IPS DF 6.9 (cell line): ENCODE data around the gene GPRC5D.

Experiments used
- DNase-seq: peaks from one replicate; pipeline ENCODE4 v3.0.0-alpha.2; 2013; ENCODE audit warnings: low read depth, low spot score
- H3K27ac ChIP-seq: one replicate; pipeline ENCODE4 v1.5.1; 2013; ENCODE audit warnings: low read length, control low read depth
- H3K27me3 ChIP-seq: 2 replicates; pipeline ENCODE4 v1.6.1; 2013; ENCODE audit warnings: mild to moderate bottlenecking, low read length; ENCODE audit not compliant: control insufficient read depth, insufficient read depth
- H3K36me3 ChIP-seq: 2 replicates; pipeline ENCODE4 v1.6.1; 2013; ENCODE audit warnings: low read length; ENCODE audit not compliant: control insufficient read depth, insufficient read depth
- H3K4me1 ChIP-seq: 2 replicates; pipeline ENCODE4 v1.6.1; 2013; ENCODE audit warnings: low read length; ENCODE audit not compliant: control insufficient read depth, insufficient read depth
- H3K4me3 ChIP-seq: 2 replicates; pipeline ENCODE4 v1.5.1; 2013; ENCODE audit warnings: mild to moderate bottlenecking, low read length
- H3K9me3 ChIP-seq: 2 replicates; pipeline ENCODE4 v1.6.1; 2013; ENCODE audit warnings: low read length, inconsistent platforms; ENCODE audit not compliant: control insufficient read depth, insufficient read depth
- WGBS: extraction: QIAGEN DNeasy Blood & Tissue Kit; methylation state at CpG from one replicate; pipeline ENCODE4 v1.1.7; 2013; ENCODE audit warnings: mixed read lengths, missing lambda C conversion rate; ENCODE audit not compliant: insufficient read length, insufficient coverage; 5-methylcytosine and 5-hydroxymethylcytosine counted together

The GPRC5D gene

DNA sequence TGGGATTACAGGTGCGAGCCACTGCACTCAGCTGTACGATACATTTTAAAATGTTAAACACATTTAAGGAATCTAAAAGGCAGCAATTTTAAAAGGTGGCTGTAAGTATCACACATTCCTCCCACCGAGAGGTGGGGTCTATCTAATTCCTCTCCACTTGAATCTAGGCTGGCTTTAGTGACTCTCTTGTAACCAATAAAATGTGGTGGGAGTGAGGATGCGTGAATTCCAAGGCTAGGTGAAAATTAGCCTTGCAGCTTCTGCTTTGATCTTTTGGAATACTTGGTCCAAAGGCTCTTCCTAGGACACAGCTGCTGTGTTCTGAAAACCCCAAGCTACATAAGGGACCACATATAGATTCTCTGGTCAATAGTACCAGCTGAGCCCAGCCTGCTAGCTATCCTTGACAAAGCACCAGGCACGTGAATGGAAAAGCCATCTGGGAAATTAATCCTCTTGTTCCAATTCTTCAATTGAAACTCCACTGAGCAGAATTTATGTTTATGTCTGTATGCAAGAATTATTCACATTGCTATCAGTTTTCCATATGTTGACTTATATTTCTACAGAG is 8.8 kb upstream of the GPRC5D start:
- no peak for DNase-seq
- H3K9me3 ChIP-seq = no peaks in the 10 kb centered on the region
- no peak overlapping the region for H3K4me3 ChIP-seq
- no peaks in the 10 kb centered on the region for H3K36me3 ChIP-seq
- no peak overlapping the region for H3K27ac ChIP-seq
- no CpG with 5 or more reads among the region's 5 CpGs for WGBS
- H3K4me1 ChIP-seq = no peaks in the 10 kb centered on the region
- H3K27me3 ChIP-seq = no peaks in the 10 kb centered on the region

- Histone ChIP-seq H3K9me3 (no peaks in the 10 kb centered on the region), H3K27me3 (no peaks in the 10 kb centered on the region), H3K27ac (no peak overlapping the region), H3K36me3 (no peaks in the 10 kb centered on the region), H3K4me3 (no peak overlapping the region), H3K4me1 (no peaks in the 10 kb centered on the region)
- no CpG with 5 or more reads among the region's 7 CpGs for WGBS
- no peak for DNase-seq
Observed at GRCh38 chr12:12958886-12959285, 6.9 kb upstream of the GPRC5D start.

- no CpG with 5 or more reads among the region's 6 CpGs for WGBS
- Histone ChIP-seq H3K36me3 (no peaks in the 10 kb centered on the region), H3K27me3 (no peaks in the 10 kb centered on the region), H3K27ac (no peak overlapping the region), H3K9me3 (no peaks in the 10 kb centered on the region), H3K4me3 (no peak overlapping the region), H3K4me1 (no peaks in the 10 kb centered on the region)
- no peak for DNase-seq
Observed at GRCh38 chr12:12954878-12955625, 3.1 kb upstream of the GPRC5D start.

DNA sequence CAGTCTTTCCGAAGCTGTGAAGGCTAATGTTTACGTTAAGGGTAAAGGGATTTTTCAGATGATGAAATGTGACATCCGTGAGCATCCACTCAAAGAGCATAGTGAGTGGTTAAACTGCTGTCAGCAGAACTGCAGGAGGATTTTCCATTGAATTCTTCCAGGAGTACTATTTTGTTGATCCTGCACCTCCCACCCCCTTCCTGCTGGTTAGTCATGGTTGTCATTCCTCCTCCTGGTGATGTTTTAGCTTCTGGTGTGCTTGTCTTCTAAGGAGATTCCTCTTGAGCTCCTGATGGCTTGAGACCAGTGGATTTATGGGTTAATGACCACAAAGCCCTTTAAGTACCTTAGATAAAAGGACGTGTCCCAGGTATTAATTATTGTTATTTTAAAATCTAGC is 2.4 kb upstream of the GPRC5D start:
- DNase-seq = no peak
- no peak overlapping the region for H3K27ac ChIP-seq
- H3K27me3 ChIP-seq = no peaks in the 10 kb centered on the region
- no peaks in the 10 kb centered on the region for H3K4me1 ChIP-seq
- H3K4me3 ChIP-seq = no peak overlapping the region
- H3K9me3 ChIP-seq = no peaks in the 10 kb centered on the region
- WGBS = no CpG with 5 or more reads among the region's 4 CpGs
- no peaks in the 10 kb centered on the region for H3K36me3 ChIP-seq

- no peak overlapping the region for H3K27ac ChIP-seq
- H3K4me3 ChIP-seq = no peak overlapping the region
- no peaks in the 10 kb centered on the region for H3K36me3 ChIP-seq
- no peaks in the 10 kb centered on the region for H3K27me3 ChIP-seq
- H3K4me1 ChIP-seq = no peaks in the 10 kb centered on the region
- no peak for DNase-seq
- WGBS = no CpG with 5 or more reads among the region's 1 CpG
- H3K9me3 ChIP-seq = no peaks in the 10 kb centered on the region
Observed at GRCh38 chr12:12951504-12951903, 466 bp downstream of the GPRC5D start.

DNA sequence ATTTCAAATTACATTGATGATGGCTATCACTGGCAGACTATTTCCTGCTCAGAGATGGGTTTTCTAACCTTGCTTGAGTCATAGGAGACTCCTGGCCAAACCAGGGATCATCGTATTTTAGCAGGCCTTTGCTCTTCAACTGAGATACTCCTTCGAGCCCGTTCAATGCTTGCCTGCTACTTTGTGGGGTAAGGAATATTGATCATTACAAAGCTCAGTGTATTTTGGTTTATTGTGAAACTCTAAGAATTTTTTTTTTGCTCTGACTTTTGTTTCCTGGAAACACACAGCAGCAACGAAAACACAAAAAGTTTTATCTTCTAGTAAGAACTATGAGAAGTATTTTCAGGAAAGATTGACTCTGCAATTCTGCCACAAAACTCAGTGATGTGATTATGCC is 4.1 kb downstream of the GPRC5D start:
- Histone ChIP-seq H3K27ac (no peak overlapping the region), H3K27me3 (no peaks in the 10 kb centered on the region), H3K9me3 (no peaks in the 10 kb centered on the region), H3K4me1 (no peaks in the 10 kb centered on the region), H3K4me3 (no peak overlapping the region), H3K36me3 (no peaks in the 10 kb centered on the region)
- no CpG with 5 or more reads among the region's 4 CpGs for WGBS
- no peak for DNase-seq

- Histone ChIP-seq H3K36me3 (no peaks in the 10 kb centered on the region), H3K4me1 (no peaks in the 10 kb centered on the region), H3K4me3 (no peak overlapping the region), H3K27me3 (no peaks in the 10 kb centered on the region), H3K27ac (no peak overlapping the region), H3K9me3 (no peaks in the 10 kb centered on the region)
- no peak for DNase-seq
- no CpG with 5 or more reads among the region's 7 CpGs for WGBS
Observed at GRCh38 chr12:12946686-12947355, 5.1 kb downstream of the GPRC5D start.

DNA sequence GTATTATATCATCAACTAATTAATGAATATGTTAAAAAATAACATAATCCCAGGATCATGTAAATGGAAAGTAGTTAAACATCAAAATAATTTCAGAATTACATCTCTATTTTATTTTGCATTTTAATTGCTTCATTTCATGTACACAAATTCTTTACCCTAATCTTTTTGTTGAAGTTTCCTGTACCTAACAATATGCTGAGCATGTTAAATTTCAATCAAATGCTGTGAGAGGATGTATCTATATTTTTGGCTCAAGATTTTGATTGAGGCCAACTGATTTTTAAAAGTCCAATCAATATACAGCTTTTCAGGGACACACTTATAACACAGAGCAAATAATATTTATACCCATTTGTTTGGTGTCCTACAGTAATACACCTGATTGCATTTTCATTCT is 6.4 kb downstream of the GPRC5D start:
- Histone ChIP-seq H3K27ac (no peak overlapping the region), H3K36me3 (no peaks in the 10 kb centered on the region), H3K4me1 (no peaks in the 10 kb centered on the region), H3K27me3 (no peaks in the 10 kb centered on the region), H3K9me3 (no peaks in the 10 kb centered on the region), H3K4me3 (no peak overlapping the region)
- DNase-seq = no peak

DNA sequence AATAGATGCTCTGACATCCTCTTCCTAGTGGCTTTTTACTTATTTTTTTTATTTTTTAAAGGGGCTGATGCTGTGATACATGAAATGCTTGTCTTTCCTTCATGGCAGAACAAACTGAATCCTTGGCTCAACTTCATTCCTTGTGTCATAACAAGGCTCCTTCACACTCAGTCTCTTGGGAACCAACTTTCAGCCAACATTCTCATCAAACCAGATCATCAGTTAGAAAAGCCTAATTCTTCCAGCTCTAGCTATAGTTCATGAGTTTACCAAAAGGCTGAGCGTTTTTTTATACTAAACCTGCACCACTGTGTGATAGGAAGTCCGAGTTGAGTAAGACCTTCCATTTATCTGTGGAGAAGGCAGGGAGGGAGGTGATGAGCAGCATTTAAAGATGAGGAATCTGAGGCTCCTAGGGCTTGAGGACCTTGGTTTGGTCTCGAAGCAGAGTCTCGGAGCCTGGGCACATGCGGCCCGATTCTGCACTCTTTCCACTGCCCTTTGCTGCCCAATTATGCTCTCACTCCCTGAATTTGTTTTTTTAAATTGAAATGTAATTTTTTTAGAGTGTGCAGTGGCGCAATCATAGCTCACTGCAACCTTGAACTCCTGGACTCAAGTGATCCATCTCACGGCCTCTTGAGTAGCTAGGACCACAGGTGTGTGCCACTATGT is 8.2 kb downstream of the GPRC5D start:
- no peak for DNase-seq
- Histone ChIP-seq H3K9me3 (no peaks in the 10 kb centered on the region), H3K36me3 (no peaks in the 10 kb centered on the region), H3K4me1 (no peaks in the 10 kb centered on the region), H3K27ac (no peak overlapping the region), H3K27me3 (no peaks in the 10 kb centered on the region), H3K4me3 (no peak overlapping the region)
- WGBS = no CpG with 5 or more reads among the region's 8 CpGs

DNA sequence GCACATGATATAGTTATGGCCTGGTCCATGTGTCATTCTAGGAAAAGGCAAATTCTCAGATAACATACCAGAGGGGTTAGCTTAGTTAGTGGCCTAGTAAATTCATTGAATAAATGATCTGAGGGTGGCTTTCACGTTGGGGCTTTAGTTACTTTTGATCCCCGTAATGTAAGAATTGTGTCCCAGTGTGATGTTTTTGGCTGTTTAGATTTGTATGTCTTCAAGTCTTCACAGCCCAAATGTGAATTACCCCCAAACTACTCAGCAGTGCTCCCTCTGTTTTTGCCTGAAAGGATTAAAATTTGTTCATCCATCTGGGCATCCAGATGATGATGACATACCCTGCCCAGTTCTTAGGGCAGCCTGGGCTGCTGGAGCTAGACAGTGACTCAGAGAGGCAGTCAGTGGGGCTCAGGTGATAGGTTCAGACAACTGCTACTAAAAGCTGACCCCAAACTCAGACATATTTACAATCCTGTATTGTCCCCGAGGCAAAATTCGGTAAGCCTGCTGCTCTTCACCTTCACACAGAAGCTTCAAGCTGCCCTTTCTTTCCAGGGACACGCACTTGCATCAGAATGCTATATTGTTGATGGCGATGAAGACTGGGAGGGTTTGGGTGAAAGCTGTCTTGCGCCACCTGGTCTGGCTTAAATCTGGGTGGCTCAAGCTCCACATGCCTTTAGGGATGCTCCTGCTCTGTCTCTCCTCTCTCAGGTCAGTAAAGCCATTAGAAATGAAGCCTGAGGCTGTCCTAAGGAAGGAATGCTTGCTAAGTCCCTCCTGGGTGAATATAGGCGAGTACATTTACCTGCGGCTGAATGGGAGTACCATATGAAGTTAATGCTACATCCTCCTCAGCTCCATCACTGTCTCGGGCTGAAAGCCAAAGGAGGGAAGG is 10.3 kb downstream of the GPRC5D start:
- WGBS = no CpG with 5 or more reads among the region's 10 CpGs
- Histone ChIP-seq H3K4me3 (no peak overlapping the region), H3K27me3 (no peaks in the 10 kb centered on the region), H3K4me1 (no peaks in the 10 kb centered on the region), H3K36me3 (no peaks in the 10 kb centered on the region), H3K9me3 (no peaks in the 10 kb centered on the region), H3K27ac (no peak overlapping the region)
- no peak for DNase-seq
